ENCODE measurements around the gene AMFR. TPM values are rescaled to one million over a fixed set of nuclear protein-coding genes. Genes with fewer than 3 reads are reported as not detected.
"Not testable (repeated sequence)": the region's sequence is repeated elsewhere in the genome, so short reads cannot be mapped to it uniquely, and the experiment has no call there.

AMFR gene
- total RNA-seq, 2 donors from 2014 or later = 37.5 to 39.7 TPM

- H3K4me1 Mint-ChIP-seq = peaks cover 12% of the 10 kb centered on the region
- H3K36me3 Mint-ChIP-seq (ENCODE audit: low read depth) = peaks cover 23% of the 10 kb centered on the region
- no peaks in the 10 kb centered on the region for H3K9me3 Mint-ChIP-seq
- H3K27ac Mint-ChIP-seq = no peak overlapping the region
- no peak for ATAC-seq (replicated peaks)
- no peaks in the 10 kb centered on the region for H3K27me3 Mint-ChIP-seq
- H3K4me3 Mint-ChIP-seq = no peak overlapping the region
Measured at GRCh38 chr16:56417138-56417537, 8.2 kb downstream of the AMFR start.

- H3K4me3 Mint-ChIP-seq = no peak overlapping the region
- H3K9me3 Mint-ChIP-seq = no peaks in the 10 kb centered on the region
- peaks cover 36% of the 10 kb centered on the region for H3K36me3 Mint-ChIP-seq (ENCODE audit: low read depth)
- no peaks in the 10 kb centered on the region for H3K27me3 Mint-ChIP-seq
- peaks cover 4% of the 10 kb centered on the region for H3K4me1 Mint-ChIP-seq
- no peak for ATAC-seq (replicated peaks)
- no peak overlapping the region for H3K27ac Mint-ChIP-seq
Measured at GRCh38 chr16:56415875-56416274, 9.5 kb downstream of the AMFR start.

- no peak overlapping the region for H3K4me3 Mint-ChIP-seq
- H3K27ac Mint-ChIP-seq = no peak overlapping the region
- H3K27me3 Mint-ChIP-seq = no peaks in the 10 kb centered on the region
- peaks cover 4% of the 10 kb centered on the region for H3K4me1 Mint-ChIP-seq
- no peak for ATAC-seq (replicated peaks)
- no peaks in the 10 kb centered on the region for H3K9me3 Mint-ChIP-seq
- H3K36me3 Mint-ChIP-seq (ENCODE audit: low read depth) = peaks cover 51% of the 10 kb centered on the region
Measured at GRCh38 chr16:56414366-56414765, 11.0 kb downstream of the AMFR start.

GRCh38 chr16:56413381-56413780 is 12.0 kb downstream of the AMFR start:
- no peaks in the 10 kb centered on the region for H3K27me3 Mint-ChIP-seq
- H3K9me3 Mint-ChIP-seq = no peaks in the 10 kb centered on the region
- H3K4me3 Mint-ChIP-seq = no peak overlapping the region
- H3K27ac Mint-ChIP-seq = no peak overlapping the region
- peaks cover 4% of the 10 kb centered on the region for H3K4me1 Mint-ChIP-seq
- H3K36me3 Mint-ChIP-seq (ENCODE audit: low read depth) = peaks cover 61% of the 10 kb centered on the region
- no peak for ATAC-seq (replicated peaks)

GRCh38 chr16:56411624-56412023 is 13.7 kb downstream of the AMFR start:
- H3K27ac Mint-ChIP-seq = no peak overlapping the region
- H3K27me3 Mint-ChIP-seq = no peaks in the 10 kb centered on the region
- no peak overlapping the region for H3K4me3 Mint-ChIP-seq
- peaks cover 73% of the 10 kb centered on the region for H3K36me3 Mint-ChIP-seq (ENCODE audit: low read depth)
- H3K4me1 Mint-ChIP-seq = peaks cover 4% of the 10 kb centered on the region
- H3K9me3 Mint-ChIP-seq = no peaks in the 10 kb centered on the region
- no peak for ATAC-seq (replicated peaks)

GRCh38 chr16:56411123-56411522 is 14.2 kb downstream of the AMFR start:
- peaks cover 73% of the 10 kb centered on the region for H3K36me3 Mint-ChIP-seq (ENCODE audit: low read depth)
- no peaks in the 10 kb centered on the region for H3K9me3 Mint-ChIP-seq
- peaks cover 3% of the 10 kb centered on the region for H3K4me1 Mint-ChIP-seq
- H3K27me3 Mint-ChIP-seq = no peaks in the 10 kb centered on the region
- H3K27ac Mint-ChIP-seq = no peak overlapping the region
- ATAC-seq (replicated peaks) = no peak
- no peak overlapping the region for H3K4me3 Mint-ChIP-seq

- H3K4me3 Mint-ChIP-seq = no peak overlapping the region
- H3K4me1 Mint-ChIP-seq = no peaks in the 10 kb centered on the region
- no peaks in the 10 kb centered on the region for H3K27me3 Mint-ChIP-seq
- no peaks in the 10 kb centered on the region for H3K9me3 Mint-ChIP-seq
- peaks cover 86% of the 10 kb centered on the region for H3K36me3 Mint-ChIP-seq (ENCODE audit: low read depth)
- peak overlapping the region; percentile 18 for H3K27ac Mint-ChIP-seq
- ATAC-seq (replicated peaks) = no peak
Measured at GRCh38 chr16:56409195-56409594, 16.1 kb downstream of the AMFR start.

GRCh38 chr16:56408379-56409098 is 16.8 kb downstream of the AMFR start:
- H3K4me1 Mint-ChIP-seq = no peaks in the 10 kb centered on the region
- H3K36me3 Mint-ChIP-seq (ENCODE audit: low read depth) = peaks cover 84% of the 10 kb centered on the region
- H3K27ac Mint-ChIP-seq = peak overlapping the region; percentile 18
- H3K4me3 Mint-ChIP-seq = no peak overlapping the region
- no peaks in the 10 kb centered on the region for H3K9me3 Mint-ChIP-seq
- no peaks in the 10 kb centered on the region for H3K27me3 Mint-ChIP-seq
- ATAC-seq (replicated peaks) = no peak

- Mint-ChIP-seq H3K27me3 (no peaks in the 10 kb centered on the region), H3K36me3 (ENCODE audit: low read depth) (peaks cover 80% of the 10 kb centered on the region), H3K4me3 (no peak overlapping the region), H3K27ac (no peak overlapping the region), H3K9me3 (no peaks in the 10 kb centered on the region), H3K4me1 (no peaks in the 10 kb centered on the region)
- no peak for ATAC-seq (replicated peaks)
Measured at GRCh38 chr16:56405977-56406672, 19.2 kb downstream of the AMFR start.

GRCh38 chr16:56401482-56401881 is 23.9 kb downstream of the AMFR start:
- H3K4me3 Mint-ChIP-seq = no peak overlapping the region
- no peaks in the 10 kb centered on the region for H3K27me3 Mint-ChIP-seq
- H3K9me3 Mint-ChIP-seq = no peaks in the 10 kb centered on the region
- peaks cover 5% of the 10 kb centered on the region for H3K4me1 Mint-ChIP-seq
- H3K36me3 Mint-ChIP-seq (ENCODE audit: low read depth) = peaks cover 77% of the 10 kb centered on the region
- no peak for ATAC-seq (replicated peaks)
- no peak overlapping the region for H3K27ac Mint-ChIP-seq

- H3K4me3 Mint-ChIP-seq = no peak overlapping the region
- H3K4me1 Mint-ChIP-seq = peaks cover 10% of the 10 kb centered on the region
- H3K27ac Mint-ChIP-seq = peak overlapping the region; percentile 37
- no peak for ATAC-seq (replicated peaks)
- H3K9me3 Mint-ChIP-seq = no peaks in the 10 kb centered on the region
- H3K36me3 Mint-ChIP-seq (ENCODE audit: low read depth) = peaks cover 84% of the 10 kb centered on the region
- H3K27me3 Mint-ChIP-seq = no peaks in the 10 kb centered on the region
Measured at GRCh38 chr16:56400458-56400857, 24.9 kb downstream of the AMFR start.

- Mint-ChIP-seq H3K27ac (peak overlapping the region; percentile 37), H3K4me1 (peaks cover 10% of the 10 kb centered on the region), H3K4me3 (no peak overlapping the region), H3K36me3 (ENCODE audit: low read depth) (peaks cover 84% of the 10 kb centered on the region), H3K9me3 (no peaks in the 10 kb centered on the region), H3K27me3 (no peaks in the 10 kb centered on the region)
- no peak for ATAC-seq (replicated peaks)
Measured at GRCh38 chr16:56399486-56399885, 25.9 kb downstream of the AMFR start.

GRCh38 chr16:56399047-56399446 is 26.3 kb downstream of the AMFR start:
- H3K36me3 Mint-ChIP-seq (ENCODE audit: low read depth) = peaks cover 84% of the 10 kb centered on the region

GRCh38 chr16:56396724-56397123 is 28.6 kb downstream of the AMFR start:
- peaks cover 88% of the 10 kb centered on the region for H3K36me3 Mint-ChIP-seq (ENCODE audit: low read depth)

More at GRCh38 chr16:56399047-56399446, 26.3 kb downstream of the AMFR start:
- ATAC-seq (replicated peaks) = no peak
- Mint-ChIP-seq H3K4me3 (no peak overlapping the region), H3K27ac (no peak overlapping the region), H3K27me3 (no peaks in the 10 kb centered on the region), H3K4me1 (peaks cover 10% of the 10 kb centered on the region), H3K9me3 (no peaks in the 10 kb centered on the region)

GRCh38 chr16:56389554-56389953 is 35.8 kb downstream of the AMFR start:
- Mint-ChIP-seq H3K27ac (no peak overlapping the region), H3K9me3 (no peaks in the 10 kb centered on the region), H3K4me1 (peaks cover 7% of the 10 kb centered on the region), H3K36me3 (ENCODE audit: low read depth) (peaks cover 95% of the 10 kb centered on the region), H3K27me3 (no peaks in the 10 kb centered on the region), H3K4me3 (no peak overlapping the region)
- no peak for ATAC-seq (replicated peaks)

More at GRCh38 chr16:56396724-56397123, 28.6 kb downstream of the AMFR start:
- H3K4me3 Mint-ChIP-seq; H3K27ac Mint-ChIP-seq; ATAC-seq (replicated peaks); H3K9me3 Mint-ChIP-seq; H3K27me3 Mint-ChIP-seq: not testable (repeated sequence)
- H3K4me1 Mint-ChIP-seq = peaks cover 10% of the 10 kb centered on the region
